Activated T-cell treated with anti-CD3 and anti-CD28 coated beads, Interleukin-2, amount 50 U/mL, for 24 hours (primary cell): ENCODE data around the gene CPED1.

Source experiments
- DNase-seq: peaks from one replicate; pipeline ENCODE4 v3.0.0-alpha.2; 2020
- H3K27ac Mint-ChIP-seq: 2 replicates; pipeline ENCODE4 v1.8.0; 2020; ENCODE audit warnings: mild to moderate bottlenecking, mixed read lengths
- H3K27me3 Mint-ChIP-seq: 2 replicates; pipeline ENCODE4 v1.8.0; 2020; ENCODE audit warnings: mixed read lengths
- H3K36me3 Mint-ChIP-seq: 2 replicates; pipeline ENCODE4 v1.8.0; 2020; ENCODE audit warnings: low read depth, mixed read lengths
- H3K4me1 Mint-ChIP-seq: 2 replicates; pipeline ENCODE4 v1.8.0; 2020; ENCODE audit warnings: low read depth, mixed read lengths
- H3K4me3 Mint-ChIP-seq: 2 replicates; pipeline ENCODE4 v1.8.0; 2020; ENCODE audit warnings: mild to moderate bottlenecking, moderate library complexity, mixed read lengths
- H3K9me3 Mint-ChIP-seq: 2 replicates; pipeline ENCODE4 v1.8.0; 2020; ENCODE audit warnings: mixed read lengths

The CPED1 gene

DNA sequence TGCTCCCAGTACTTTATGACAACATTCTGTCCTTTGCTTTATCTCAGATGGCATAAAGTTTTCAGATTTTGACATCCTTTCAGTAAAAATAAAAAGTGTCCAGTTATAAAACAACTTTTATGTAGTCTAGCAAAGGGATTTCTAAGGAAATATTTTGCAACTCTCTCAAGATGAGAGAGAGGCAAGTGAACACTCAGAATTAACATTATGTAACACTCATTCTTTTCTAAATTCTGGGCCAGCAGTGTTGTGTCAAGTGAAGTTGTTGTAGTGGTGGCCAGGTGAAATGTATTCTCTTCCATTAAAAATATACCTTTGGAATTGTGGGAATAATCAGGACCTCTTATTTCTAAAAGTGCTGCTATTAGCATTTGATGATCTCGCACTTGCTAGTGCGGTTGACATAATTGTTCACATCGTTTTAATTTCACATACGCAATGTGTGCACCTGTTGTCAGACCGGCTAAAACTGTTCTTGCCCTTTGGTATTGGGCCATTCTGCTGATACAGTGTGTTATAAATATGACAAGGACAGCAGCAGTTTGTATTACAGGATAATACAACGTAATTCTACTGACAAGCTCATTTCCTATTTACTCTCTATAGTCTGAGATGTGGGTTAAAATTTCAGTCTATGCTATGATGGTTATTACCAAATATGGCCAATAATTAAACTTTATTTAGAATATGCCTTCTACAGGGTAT is 23.8 kb downstream of the CPED1 start:
- H3K9me3 Mint-ChIP-seq = no peaks in the 10 kb centered on the region
- H3K4me1 Mint-ChIP-seq = no peaks in the 10 kb centered on the region
- no peak overlapping the region for H3K27ac Mint-ChIP-seq
- no peak for DNase-seq
- H3K27me3 Mint-ChIP-seq = peaks cover 13% of the 10 kb centered on the region
- H3K36me3 Mint-ChIP-seq = no peaks in the 10 kb centered on the region
- H3K4me3 Mint-ChIP-seq = no peak overlapping the region

DNA sequence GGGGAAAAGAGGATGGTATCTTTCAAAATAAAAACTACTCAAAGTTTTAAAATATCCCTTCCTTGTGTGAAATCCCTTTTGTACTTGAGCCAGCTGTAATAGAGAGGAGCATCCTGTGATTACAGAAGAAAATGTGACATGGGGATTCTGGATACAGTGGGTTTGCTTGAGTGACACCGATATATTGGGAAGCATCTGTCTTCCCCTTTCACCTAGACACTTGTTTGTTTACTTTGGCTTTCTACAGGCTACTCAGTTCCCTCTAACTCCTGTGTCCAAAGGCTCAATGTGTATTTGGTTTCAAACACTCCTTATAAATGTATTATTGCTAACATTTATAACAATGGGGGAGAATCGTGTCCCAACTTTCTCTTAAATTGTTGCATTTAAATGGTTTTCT is 24.4 kb downstream of the CPED1 start:
- H3K27me3 Mint-ChIP-seq = peaks cover 9% of the 10 kb centered on the region
- H3K36me3 Mint-ChIP-seq = no peaks in the 10 kb centered on the region
- no peak for DNase-seq
- H3K4me3 Mint-ChIP-seq = no peak overlapping the region
- no peaks in the 10 kb centered on the region for H3K9me3 Mint-ChIP-seq
- H3K27ac Mint-ChIP-seq = no peak overlapping the region
- no peaks in the 10 kb centered on the region for H3K4me1 Mint-ChIP-seq

DNA sequence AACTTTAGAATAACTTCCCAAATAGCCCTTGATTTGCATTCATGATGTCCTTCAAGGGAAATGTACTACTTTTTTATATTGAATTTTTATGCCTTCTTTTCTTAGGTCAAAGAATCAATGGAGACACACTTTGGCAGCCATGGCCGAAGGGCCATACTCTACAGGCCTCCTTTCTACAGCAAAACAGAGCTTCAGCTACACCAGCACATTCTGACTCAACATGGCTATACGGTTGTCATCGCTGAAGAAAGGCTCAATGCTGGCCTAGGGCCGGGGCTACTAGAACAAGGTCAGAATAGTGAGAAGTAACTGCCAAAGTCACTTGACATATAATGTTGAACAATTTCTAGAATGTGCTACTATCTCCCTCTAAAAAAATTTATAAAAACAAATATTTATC is 27.0 kb downstream of the CPED1 start:
- Mint-ChIP-seq H3K27me3 (peaks cover 4% of the 10 kb centered on the region), H3K4me1 (no peaks in the 10 kb centered on the region), H3K27ac (no peak overlapping the region), H3K36me3 (no peaks in the 10 kb centered on the region), H3K9me3 (no peaks in the 10 kb centered on the region), H3K4me3 (no peak overlapping the region)
- DNase-seq = no peak

GRCh38 chr7:121016966-121017365 is 28.5 kb downstream of the CPED1 start:
- no peaks in the 10 kb centered on the region for H3K36me3 Mint-ChIP-seq
- no peak overlapping the region for H3K27ac Mint-ChIP-seq
- H3K4me1 Mint-ChIP-seq = no peaks in the 10 kb centered on the region
- peaks cover 4% of the 10 kb centered on the region for H3K27me3 Mint-ChIP-seq
- no peak overlapping the region for H3K4me3 Mint-ChIP-seq
- DNase-seq = no peak
- no peaks in the 10 kb centered on the region for H3K9me3 Mint-ChIP-seq

- DNase-seq = no peak
- Mint-ChIP-seq H3K9me3 (no peaks in the 10 kb centered on the region), H3K4me1 (no peaks in the 10 kb centered on the region), H3K36me3 (no peaks in the 10 kb centered on the region), H3K4me3 (no peak overlapping the region), H3K27me3 (peaks cover 4% of the 10 kb centered on the region), H3K27ac (no peak overlapping the region)
Observed at GRCh38 chr7:121017586-121017985, 29.1 kb downstream of the CPED1 start.

DNA sequence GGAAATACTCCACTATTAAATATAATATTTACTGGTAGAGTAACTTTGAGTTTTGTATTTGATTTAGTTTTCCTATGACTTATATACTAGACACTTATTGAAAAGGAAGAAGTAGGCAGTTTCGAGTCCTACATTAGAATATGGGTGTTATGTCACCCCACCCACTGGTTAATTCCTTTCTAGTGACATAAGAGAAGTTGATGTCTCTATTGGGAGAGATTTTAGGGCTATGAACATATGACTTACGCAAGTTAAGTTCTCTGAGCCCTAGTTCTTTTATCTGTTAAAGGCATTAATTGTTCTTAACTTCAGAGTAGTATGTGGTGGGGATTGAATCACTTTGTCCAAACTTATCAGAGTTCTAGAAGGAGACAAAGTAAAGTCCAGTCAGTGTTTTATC is 30.5 kb downstream of the CPED1 start:
- Mint-ChIP-seq H3K4me1 (no peaks in the 10 kb centered on the region), H3K36me3 (no peaks in the 10 kb centered on the region), H3K27me3 (peaks cover 7% of the 10 kb centered on the region), H3K9me3 (no peaks in the 10 kb centered on the region), H3K4me3 (no peak overlapping the region), H3K27ac (no peak overlapping the region)
- DNase-seq = no peak

GRCh38 chr7:121020249-121020988 is 31.9 kb downstream of the CPED1 start:
- no peak overlapping the region for H3K27ac Mint-ChIP-seq
- no peaks in the 10 kb centered on the region for H3K4me1 Mint-ChIP-seq
- H3K4me3 Mint-ChIP-seq = no peak overlapping the region
- H3K36me3 Mint-ChIP-seq = no peaks in the 10 kb centered on the region
- H3K9me3 Mint-ChIP-seq = no peaks in the 10 kb centered on the region
- H3K27me3 Mint-ChIP-seq = peaks cover 8% of the 10 kb centered on the region
- no peak for DNase-seq

GRCh38 chr7:121020989-121021969 is 32.8 kb downstream of the CPED1 start:
- Mint-ChIP-seq H3K36me3 (no peaks in the 10 kb centered on the region), H3K27me3 (peaks cover 16% of the 10 kb centered on the region), H3K4me1 (no peaks in the 10 kb centered on the region), H3K9me3 (no peaks in the 10 kb centered on the region), H3K27ac (no peak overlapping the region), H3K4me3 (no peak overlapping the region)
- DNase-seq = no peak

GRCh38 chr7:121023194-121023593 is 34.7 kb downstream of the CPED1 start:
- Mint-ChIP-seq H3K4me1 (no peaks in the 10 kb centered on the region), H3K36me3 (no peaks in the 10 kb centered on the region), H3K27ac (no peak overlapping the region), H3K27me3 (peaks cover 15% of the 10 kb centered on the region), H3K4me3 (no peak overlapping the region), H3K9me3 (no peaks in the 10 kb centered on the region)
- no peak for DNase-seq

DNA sequence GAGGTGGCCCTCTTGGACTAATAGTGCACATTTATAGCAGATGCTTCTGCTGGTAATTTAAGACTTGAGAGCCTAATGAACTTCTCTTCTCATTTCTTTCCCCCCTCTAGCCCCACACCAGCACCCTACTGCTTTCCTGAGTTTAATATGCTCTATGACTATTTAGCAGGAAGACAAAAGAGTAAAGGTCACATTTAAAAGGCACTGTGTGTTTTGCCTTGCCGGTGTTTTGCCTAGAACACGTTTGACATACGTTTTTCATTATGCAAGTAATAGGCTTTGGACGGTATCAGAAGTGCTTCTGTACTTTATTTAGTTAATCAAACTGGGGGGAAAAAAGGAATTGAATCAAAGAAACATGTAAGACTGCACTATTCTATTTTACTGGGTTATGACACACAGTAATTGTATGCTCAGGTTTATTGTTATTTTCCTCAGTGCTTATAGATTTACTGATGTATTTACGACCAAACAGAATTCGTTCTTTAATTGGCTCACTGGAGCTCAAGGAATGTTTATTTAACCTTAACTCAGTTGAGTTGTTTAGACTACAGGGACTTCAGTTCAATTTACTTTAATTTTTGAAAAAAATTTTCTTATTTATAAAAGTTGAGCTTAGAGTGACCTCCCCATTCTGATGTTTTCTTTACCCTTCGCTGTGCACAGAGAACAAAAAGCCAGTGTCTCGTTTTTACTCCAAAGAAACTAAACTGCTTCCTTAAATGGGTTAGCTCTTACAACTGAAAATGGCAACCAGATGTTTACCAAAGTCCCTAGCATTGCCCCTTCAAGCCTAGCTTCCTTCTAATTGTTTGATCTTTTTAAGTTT is 35.4 kb downstream of the CPED1 start:
- Mint-ChIP-seq H3K27me3 (peaks cover 15% of the 10 kb centered on the region), H3K36me3 (no peaks in the 10 kb centered on the region), H3K27ac (no peak overlapping the region), H3K4me3 (no peak overlapping the region), H3K4me1 (no peaks in the 10 kb centered on the region), H3K9me3 (no peaks in the 10 kb centered on the region)
- no peak for DNase-seq

DNA sequence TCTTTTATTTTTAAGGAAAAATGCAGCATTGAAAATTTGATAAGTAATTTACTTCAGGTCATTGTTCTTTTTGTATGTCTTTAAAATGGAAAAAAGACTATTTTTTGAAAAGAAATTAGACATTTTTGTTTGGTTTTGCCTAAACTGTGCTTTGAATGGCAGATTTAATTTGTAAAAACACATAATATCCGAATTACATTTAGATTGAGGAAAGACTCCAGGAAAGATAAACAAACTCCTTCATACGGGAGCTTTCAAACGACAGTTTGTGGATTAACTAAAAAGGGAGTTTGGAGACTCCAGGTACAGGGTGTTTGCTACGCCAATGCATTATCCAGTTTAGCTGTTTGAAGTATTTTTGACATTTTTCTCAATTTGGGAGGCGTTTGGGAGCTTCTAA is 36.1 kb downstream of the CPED1 start:
- no peaks in the 10 kb centered on the region for H3K36me3 Mint-ChIP-seq
- no peaks in the 10 kb centered on the region for H3K4me1 Mint-ChIP-seq
- no peak overlapping the region for H3K4me3 Mint-ChIP-seq
- no peak overlapping the region for H3K27ac Mint-ChIP-seq
- no peak for DNase-seq
- H3K27me3 Mint-ChIP-seq = peaks cover 15% of the 10 kb centered on the region
- H3K9me3 Mint-ChIP-seq = no peaks in the 10 kb centered on the region

DNA sequence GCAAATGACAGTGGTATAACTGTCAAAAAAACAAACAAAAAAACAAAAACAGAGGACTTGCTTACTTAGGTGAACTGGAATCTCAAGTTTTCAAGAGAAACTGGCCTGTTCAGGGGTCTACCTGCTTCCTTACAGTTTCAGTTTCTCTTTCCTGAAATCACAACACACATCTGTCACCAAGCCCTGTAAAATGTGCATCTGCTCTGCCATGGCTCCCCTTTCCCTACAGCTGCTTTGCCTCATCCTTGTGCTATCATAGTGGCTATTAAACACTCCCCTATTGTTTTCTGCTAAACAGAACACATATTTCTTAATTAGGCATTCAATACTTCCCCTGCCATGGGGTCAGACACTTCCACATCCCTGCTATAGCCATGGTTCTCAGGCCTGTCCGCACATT is 37.6 kb downstream of the CPED1 start:
- Mint-ChIP-seq H3K27ac (no peak overlapping the region), H3K4me1 (no peaks in the 10 kb centered on the region), H3K36me3 (no peaks in the 10 kb centered on the region)

DNA sequence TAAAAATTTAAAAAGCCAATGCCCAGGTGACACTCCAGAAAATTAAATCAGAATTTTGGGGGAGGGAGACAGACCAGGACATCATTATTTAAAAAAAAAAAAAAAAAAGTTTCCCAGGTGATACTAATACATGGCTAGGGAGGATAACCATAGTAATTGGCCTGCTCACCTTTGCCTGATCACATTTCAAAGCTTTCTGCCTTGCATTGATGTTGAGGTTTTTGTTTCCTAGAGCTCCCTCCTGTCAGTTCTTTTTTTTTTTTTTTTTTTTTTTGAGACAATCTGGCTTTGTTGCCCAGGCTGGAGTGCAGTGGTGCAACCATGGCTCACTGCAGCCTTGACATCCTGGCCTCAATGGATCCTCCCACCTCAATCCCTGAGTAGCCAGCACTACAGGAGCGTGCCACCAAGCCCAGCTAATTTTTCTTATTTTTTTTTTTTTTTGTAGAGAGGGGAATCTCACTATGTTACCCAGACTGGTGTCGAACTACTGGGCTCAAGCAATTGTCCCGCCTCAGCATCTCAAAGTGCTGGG is 38.1 kb downstream of the CPED1 start:
- Mint-ChIP-seq H3K9me3 (no peaks in the 10 kb centered on the region), H3K4me3 (no peak overlapping the region), H3K27ac (no peak overlapping the region), H3K4me1 (no peaks in the 10 kb centered on the region), H3K27me3 (peaks cover 15% of the 10 kb centered on the region), H3K36me3 (no peaks in the 10 kb centered on the region)
- no peak for DNase-seq

More for the DNA sequence above, 37.6 kb downstream of the CPED1 start:
- H3K4me3 Mint-ChIP-seq = no peak overlapping the region
- peaks cover 15% of the 10 kb centered on the region for H3K27me3 Mint-ChIP-seq
- H3K9me3 Mint-ChIP-seq = no peaks in the 10 kb centered on the region
- DNase-seq = no peak
